HCT116 (cell line): ENCODE data around the gene PPM1E.

ENCODE experiments used
- EGR1 ChIP-seq: IDR thresholded peaks from 2 replicates; pipeline ENCODE4 v1.6.1; 2012; ENCODE audit warnings: low read depth
- EZH2 ChIP-seq: fragments of 200-600 bp; sonication (generic); IDR thresholded peaks from 2 replicates; pipeline ENCODE4 v1.6.1; 2017; ENCODE audit warnings: antibody characterized with exemption, mixed run types
- EZH2phosphoT487 ChIP-seq: fragments of 200-600 bp; IDR thresholded peaks from 2 replicates; pipeline ENCODE4 v1.6.1; 2018; ENCODE audit warnings: antibody characterized with exemption, borderline replicate concordance
- POLR2A ChIP-seq: IDR thresholded peaks from 2 replicates; pipeline ENCODE4 v1.7.0; 2011; ENCODE audit warnings: borderline replicate concordance; ENCODE audit not compliant: insufficient read depth, insufficient read length; ENCODE audit errors: extremely low read depth
- RAD21 ChIP-seq: IDR thresholded peaks from 2 replicates; pipeline ENCODE4 v1.6.1; 2012; ENCODE audit warnings: low read depth, mild to moderate bottlenecking
- YY1 ChIP-seq: IDR thresholded peaks from 2 replicates; pipeline ENCODE4 v1.6.1; 2011; ENCODE audit warnings: low read length, low read depth, moderate library complexity, mild to moderate bottlenecking; ENCODE audit not compliant: insufficient replicate concordance; ENCODE audit errors: extremely low read depth
- ZNF274 ChIP-seq: fragments of 200-500 bp; sonication (Bioruptor generic); IDR thresholded peaks from 2 replicates; pipeline ENCODE4 v1.6.1; 2014; ENCODE audit warnings: mild to moderate bottlenecking, low read depth, low read length, inconsistent platforms
- TF ChIP-seq, protein P1 (sequence below), 3 experiments: fragments of 200-600 bp in 1 of 3; sonication (generic) in 1 of 3; IDR thresholded peaks in 2 of 3; conservative IDR thresholded peaks in 1 of 3; 2 replicates each; pipeline ENCODE4 v1.5.1; 2012 to 2017; ENCODE audit warnings: low read depth in 2 of 3, low read length in 2 of 3, antibody characterized with exemption in 1 of 3, borderline replicate concordance in 1 of 3, control low read depth in 1 of 3, mild to moderate bottlenecking in 1 of 3, mixed read lengths in 1 of 3, mixed run types in 1 of 3, moderate library complexity in 1 of 3; ENCODE audit not compliant: insufficient read depth in 1 of 3
- TF ChIP-seq, protein P2 (sequence below): IDR thresholded peaks from 2 replicates; pipeline ENCODE4 v1.6.1; 2012; ENCODE audit warnings: low read depth

DNA sequence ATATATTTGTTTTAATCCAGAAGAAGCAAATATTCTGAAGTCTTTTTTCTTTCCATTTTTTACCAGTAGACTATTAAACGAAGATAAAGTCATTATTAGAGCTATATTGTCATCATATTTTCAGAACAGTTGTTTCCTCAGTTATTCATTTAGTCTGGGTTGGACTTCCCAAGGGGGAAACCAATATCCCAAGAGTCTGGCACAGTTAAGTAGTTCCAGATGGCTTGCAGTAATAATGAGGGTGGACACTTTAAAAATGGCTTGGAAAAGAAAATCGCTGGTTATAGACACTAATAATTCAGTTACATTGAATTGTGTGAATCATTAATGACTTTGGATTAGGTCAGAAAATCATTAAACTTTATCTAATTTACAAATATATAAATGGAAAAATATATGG lies 3.9 kb downstream of the PPM1E start:
- TF ChIP-seq POLR2A (no peak), EZH2 (no peak), EZH2phosphoT487 (no peak), RAD21 (no peak), YY1 (no peak), ZNF274 (no peak), EGR1 (no peak)
- TF ChIP-seq, protein P1, sequence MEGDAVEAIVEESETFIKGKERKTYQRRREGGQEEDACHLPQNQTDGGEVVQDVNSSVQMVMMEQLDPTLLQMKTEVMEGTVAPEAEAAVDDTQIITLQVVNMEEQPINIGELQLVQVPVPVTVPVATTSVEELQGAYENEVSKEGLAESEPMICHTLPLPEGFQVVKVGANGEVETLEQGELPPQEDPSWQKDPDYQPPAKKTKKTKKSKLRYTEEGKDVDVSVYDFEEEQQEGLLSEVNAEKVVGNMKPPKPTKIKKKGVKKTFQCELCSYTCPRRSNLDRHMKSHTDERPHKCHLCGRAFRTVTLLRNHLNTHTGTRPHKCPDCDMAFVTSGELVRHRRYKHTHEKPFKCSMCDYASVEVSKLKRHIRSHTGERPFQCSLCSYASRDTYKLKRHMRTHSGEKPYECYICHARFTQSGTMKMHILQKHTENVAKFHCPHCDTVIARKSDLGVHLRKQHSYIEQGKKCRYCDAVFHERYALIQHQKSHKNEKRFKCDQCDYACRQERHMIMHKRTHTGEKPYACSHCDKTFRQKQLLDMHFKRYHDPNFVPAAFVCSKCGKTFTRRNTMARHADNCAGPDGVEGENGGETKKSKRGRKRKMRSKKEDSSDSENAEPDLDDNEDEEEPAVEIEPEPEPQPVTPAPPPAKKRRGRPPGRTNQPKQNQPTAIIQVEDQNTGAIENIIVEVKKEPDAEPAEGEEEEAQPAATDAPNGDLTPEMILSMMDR (IDR thresholded peaks at IDR 0.05 in 2 of 3, conservative IDR thresholded peaks at IDR 0.05 in 1 of 3; ENCODE audit: borderline replicate concordance in 1 of 3, insufficient read depth in 1 of 3, low read depth in 2 of 3, low read length in 2 of 3): no peak
- TF ChIP-seq, protein P2, sequence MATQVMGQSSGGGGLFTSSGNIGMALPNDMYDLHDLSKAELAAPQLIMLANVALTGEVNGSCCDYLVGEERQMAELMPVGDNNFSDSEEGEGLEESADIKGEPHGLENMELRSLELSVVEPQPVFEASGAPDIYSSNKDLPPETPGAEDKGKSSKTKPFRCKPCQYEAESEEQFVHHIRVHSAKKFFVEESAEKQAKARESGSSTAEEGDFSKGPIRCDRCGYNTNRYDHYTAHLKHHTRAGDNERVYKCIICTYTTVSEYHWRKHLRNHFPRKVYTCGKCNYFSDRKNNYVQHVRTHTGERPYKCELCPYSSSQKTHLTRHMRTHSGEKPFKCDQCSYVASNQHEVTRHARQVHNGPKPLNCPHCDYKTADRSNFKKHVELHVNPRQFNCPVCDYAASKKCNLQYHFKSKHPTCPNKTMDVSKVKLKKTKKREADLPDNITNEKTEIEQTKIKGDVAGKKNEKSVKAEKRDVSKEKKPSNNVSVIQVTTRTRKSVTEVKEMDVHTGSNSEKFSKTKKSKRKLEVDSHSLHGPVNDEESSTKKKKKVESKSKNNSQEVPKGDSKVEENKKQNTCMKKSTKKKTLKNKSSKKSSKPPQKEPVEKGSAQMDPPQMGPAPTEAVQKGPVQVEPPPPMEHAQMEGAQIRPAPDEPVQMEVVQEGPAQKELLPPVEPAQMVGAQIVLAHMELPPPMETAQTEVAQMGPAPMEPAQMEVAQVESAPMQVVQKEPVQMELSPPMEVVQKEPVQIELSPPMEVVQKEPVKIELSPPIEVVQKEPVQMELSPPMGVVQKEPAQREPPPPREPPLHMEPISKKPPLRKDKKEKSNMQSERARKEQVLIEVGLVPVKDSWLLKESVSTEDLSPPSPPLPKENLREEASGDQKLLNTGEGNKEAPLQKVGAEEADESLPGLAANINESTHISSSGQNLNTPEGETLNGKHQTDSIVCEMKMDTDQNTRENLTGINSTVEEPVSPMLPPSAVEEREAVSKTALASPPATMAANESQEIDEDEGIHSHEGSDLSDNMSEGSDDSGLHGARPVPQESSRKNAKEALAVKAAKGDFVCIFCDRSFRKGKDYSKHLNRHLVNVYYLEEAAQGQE: no peak
